PC-3 (cell line): Measurements from ENCODE around the gene CERS6.

ENCODE experiments used
- CTCF ChIP-seq: fragments of 300-600 bp; sonication (generic); conservative IDR thresholded peaks from 2 replicates; pipeline ENCODE4 v1.5.1; 2017; ENCODE audit warnings: antibody characterized with exemption, low read depth, mild to moderate bottlenecking, low read length
- EZH2 ChIP-seq: fragments of 300-600 bp; sonication (generic); IDR thresholded peaks from one replicate; pipeline ENCODE4 v1.6.1; 2017; ENCODE audit warnings: antibody characterized with exemption, mild to moderate bottlenecking, low read length; ENCODE audit not compliant: unreplicated experiment
- EZH2phosphoT487 ChIP-seq: fragments of 300-600 bp; sonication (generic); IDR thresholded peaks from 2 replicates; pipeline ENCODE4 v1.6.1; 2018; ENCODE audit warnings: mild to moderate bottlenecking, antibody characterized with exemption, low read length, borderline replicate concordance

- TF ChIP-seq CTCF (no peak), EZH2 (no peak), EZH2phosphoT487 (no peak)
Observed at GRCh38 chr2:168814939-168815907, 359.2 kb downstream of the CERS6 start.
